Esophagus squamous epithelium (tissue), 5 donors: ENCODE data around the gene APPBP2. TPM values are rescaled to one million over a fixed set of nuclear protein-coding genes. Genes with fewer than 3 reads are reported as not detected.
A peak's percentile ranks its signal among the peaks of the same experiment; 100 is the strongest.

Source experiments
- DNase-seq: peaks from one replicate; lab custom pipeline; 2025; lab: John Stamatoyannopoulos, UW
- H3K27ac ChIP-seq, 4 donors: fragments of 200-600 bp; sonication (generic); one replicate each; pipeline ENCODE4 v1.5.1; 2016 to 2019; ENCODE audit warnings: mild to moderate bottlenecking in 1 of 4
- H3K27me3 ChIP-seq, 4 donors: fragments of 200-600 bp; sonication (generic); 1 replicate in 3 of 4; 2 replicates in 1 of 4; pipeline versions ENCODE4 v1.5.1 to v1.6.0; 2017 to 2021; ENCODE audit warnings: antibody characterized with exemption in 1 of 4
- H3K36me3 ChIP-seq, 3 donors: fragments of 200-600 bp; sonication (generic); one replicate each; pipeline ENCODE4 v1.5.1; 2016 to 2019
- H3K4me1 ChIP-seq, 3 donors: fragments of 200-600 bp; sonication (generic); one replicate each; pipeline ENCODE4 v1.5.1; 2017 to 2019
- H3K4me3 ChIP-seq, 4 donors: fragments of 200-600 bp; sonication (generic); 1 replicate in 3 of 4; 2 replicates in 1 of 4; pipeline ENCODE4 v1.5.1; 2016 to 2019; ENCODE audit warnings: mild to moderate bottlenecking in 2 of 4, moderate library complexity in 1 of 4
- H3K9me3 ChIP-seq, 3 donors: fragments of 200-600 bp; sonication (generic); one replicate each; pipeline ENCODE4 v1.5.1; 2016 to 2019
- POLR2A ChIP-seq, 4 donors: fragments of 450-650 bp; IDR thresholded peaks; one replicate each; pipeline ENCODE4 v1.6.1; 2017; ENCODE audit warnings: antibody characterized with exemption in 4 of 4, mild to moderate bottlenecking in 4 of 4, moderate library complexity in 3 of 4
- WGBS, 2 donors: methylation state at CpG; one replicate each; pipeline ENCODE4 v1.1.5; 2018; 5-methylcytosine and 5-hydroxymethylcytosine counted together
- intact Hi-C: fragments of 100-400 bp; cut with DNase I; formaldehyde crosslinking; loops from one replicate; pipeline ENCODE4 v1.15.0; 2022
- total RNA-seq, 4 donors: library from RNA; depleted of rRNA; stranded (reverse); fragments of >200 nt; gene quantifications; one replicate each; pipeline ENCODE4 v1.1.0, GENCODE V29; 2016
- TF ChIP-seq, protein P1 (sequence below), 6 experiments: fragments of 450-650 bp in 4 of 6; fragments of 200-600 bp in 2 of 6; sonication (generic) in 2 of 6; IDR thresholded peaks; one replicate each; pipeline ENCODE4 v1.5.1; 2016 to 2019; ENCODE audit warnings: antibody characterized with exemption in 6 of 6, mild to moderate bottlenecking in 4 of 6, moderate library complexity in 4 of 6
- donor health status: DM: yes; HTN: yes; CAD: no.

Gene APPBP2
- total RNA-seq, 4 donors from 2014 or later = 9.7 to 26.3 (median 16.0) TPM

DNA sequence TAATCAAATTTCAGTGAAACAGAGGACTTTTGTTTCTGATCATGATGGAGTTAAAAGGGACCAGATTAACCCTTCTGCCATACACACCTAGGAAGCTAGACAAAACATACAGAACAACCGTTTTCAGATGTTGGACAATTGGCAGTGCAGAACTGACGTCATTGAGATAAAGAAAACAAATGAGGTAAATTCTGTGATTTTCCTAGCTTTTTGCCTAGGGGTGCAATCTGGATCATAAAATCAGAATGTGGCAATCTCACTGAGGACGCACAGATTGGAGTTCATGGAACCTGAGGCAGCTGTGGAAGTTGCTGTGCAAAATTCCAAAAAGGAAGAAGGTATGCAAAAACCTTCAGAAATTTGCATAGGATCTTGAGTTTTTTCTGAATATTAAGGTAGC is 119.2 kb downstream of the APPBP2 start:
- Histone ChIP-seq H3K4me1 (no peaks in the 10 kb centered on the region), H3K36me3 (no peaks in the 10 kb centered on the region), H3K4me3 (no peak overlapping the region), H3K27ac (no peak overlapping the region), H3K27me3 (peaks cover 0 to 5% (median 0%) of the 10 kb centered on the region in 4 donors), H3K9me3 (peaks cover 0 to 6% (median 0%) of the 10 kb centered on the region in 3 donors)
- no peak for DNase-seq
- 66 to 75% methylated on average over 3 of the region's 3 CpGs for WGBS, 2 donors
- TF ChIP-seq, protein P1, sequence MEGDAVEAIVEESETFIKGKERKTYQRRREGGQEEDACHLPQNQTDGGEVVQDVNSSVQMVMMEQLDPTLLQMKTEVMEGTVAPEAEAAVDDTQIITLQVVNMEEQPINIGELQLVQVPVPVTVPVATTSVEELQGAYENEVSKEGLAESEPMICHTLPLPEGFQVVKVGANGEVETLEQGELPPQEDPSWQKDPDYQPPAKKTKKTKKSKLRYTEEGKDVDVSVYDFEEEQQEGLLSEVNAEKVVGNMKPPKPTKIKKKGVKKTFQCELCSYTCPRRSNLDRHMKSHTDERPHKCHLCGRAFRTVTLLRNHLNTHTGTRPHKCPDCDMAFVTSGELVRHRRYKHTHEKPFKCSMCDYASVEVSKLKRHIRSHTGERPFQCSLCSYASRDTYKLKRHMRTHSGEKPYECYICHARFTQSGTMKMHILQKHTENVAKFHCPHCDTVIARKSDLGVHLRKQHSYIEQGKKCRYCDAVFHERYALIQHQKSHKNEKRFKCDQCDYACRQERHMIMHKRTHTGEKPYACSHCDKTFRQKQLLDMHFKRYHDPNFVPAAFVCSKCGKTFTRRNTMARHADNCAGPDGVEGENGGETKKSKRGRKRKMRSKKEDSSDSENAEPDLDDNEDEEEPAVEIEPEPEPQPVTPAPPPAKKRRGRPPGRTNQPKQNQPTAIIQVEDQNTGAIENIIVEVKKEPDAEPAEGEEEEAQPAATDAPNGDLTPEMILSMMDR (IDR thresholded peaks at IDR 0.05) = no peak
- no peak for TF ChIP-seq POLR2A (IDR thresholded peaks at IDR 0.05)
- intact Hi-C loops = no loop called here

DNA sequence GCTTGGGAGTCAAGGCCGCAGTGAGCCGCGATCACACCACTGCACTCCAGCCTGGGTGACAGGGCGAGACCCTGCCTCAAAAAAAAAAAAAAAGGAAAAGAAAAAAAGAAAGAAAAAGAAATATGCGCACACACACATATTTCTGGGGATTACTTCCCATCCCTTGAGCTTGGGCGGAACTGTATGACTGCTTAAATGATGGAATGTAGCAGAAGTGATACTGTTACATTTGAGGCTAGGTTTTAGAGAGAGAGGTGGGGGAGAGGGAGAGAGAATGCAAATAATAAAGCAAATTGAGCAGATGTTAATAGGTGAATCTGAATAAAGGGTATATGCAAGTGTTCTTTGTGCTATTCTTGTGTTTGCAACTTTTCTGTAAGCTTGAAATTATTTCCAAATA is 122.1 kb downstream of the APPBP2 start:
- H3K27ac ChIP-seq = no peak overlapping the region
- H3K4me3 ChIP-seq = no peak overlapping the region
- DNase-seq = no peak
- peaks cover 0 to 8% (median 0%) of the 10 kb centered on the region in 4 donors for H3K27me3 ChIP-seq
- WGBS, 2 donors = 82 to 83% methylated on average over 6 of the region's 6 CpGs
- TF ChIP-seq POLR2A (IDR thresholded peaks at IDR 0.05) = no peak
- TF ChIP-seq, protein P1 (IDR thresholded peaks at IDR 0.05) = no peak
- no peaks in the 10 kb centered on the region for H3K36me3 ChIP-seq
- intact Hi-C loops = no loop called here
- H3K4me1 ChIP-seq = no peaks in the 10 kb centered on the region
- no peaks in the 10 kb centered on the region for H3K9me3 ChIP-seq

DNA sequence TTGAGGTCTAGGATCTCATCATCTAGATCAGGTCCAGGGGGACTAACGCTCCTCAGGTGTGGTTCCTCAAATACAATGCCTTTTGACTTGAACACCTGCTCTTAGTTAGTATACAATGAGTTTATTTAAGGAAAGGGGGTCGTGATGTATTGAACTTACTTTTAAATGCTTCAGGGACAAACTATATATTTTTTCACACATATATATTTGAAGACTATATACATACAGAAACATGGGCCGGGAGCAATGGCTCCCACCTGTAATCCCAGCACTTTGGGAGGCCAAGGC is 122.6 kb downstream of the APPBP2 start:
- Histone ChIP-seq H3K9me3 (no peaks in the 10 kb centered on the region), H3K27me3 (peaks cover 0 to 8% (median 0%) of the 10 kb centered on the region in 4 donors), H3K36me3 (no peaks in the 10 kb centered on the region), H3K4me1 (no peaks in the 10 kb centered on the region), H3K4me3 (no peak overlapping the region), H3K27ac (no peak overlapping the region)
- TF ChIP-seq, protein P1 (IDR thresholded peaks at IDR 0.05) = no peak
- no peak for TF ChIP-seq POLR2A (IDR thresholded peaks at IDR 0.05)
- WGBS, 2 donors = 74% methylated on average over 3 of the region's 3 CpGs
- intact Hi-C loops = no loop called here
- no peak for DNase-seq

DNA sequence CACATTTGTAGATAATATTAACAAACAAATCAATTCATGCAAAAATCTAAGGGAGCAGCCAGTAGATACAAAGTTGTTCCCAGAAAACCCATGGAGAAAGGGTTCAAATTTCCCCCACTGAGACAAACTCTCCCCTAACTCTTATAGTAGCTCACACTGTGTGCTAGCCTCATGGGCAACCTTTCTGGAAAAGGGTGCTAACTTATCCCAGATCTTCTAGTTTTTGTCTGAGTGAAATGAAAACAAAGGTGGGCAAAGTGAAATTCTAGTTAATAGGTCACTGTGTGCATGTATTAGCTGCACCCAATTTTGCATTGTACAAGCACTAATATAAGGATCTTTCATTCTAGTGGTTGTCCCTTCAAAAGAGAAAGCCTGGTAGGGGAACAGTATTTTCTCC is 124.2 kb downstream of the APPBP2 start:
- intact Hi-C loops = no loop called here
- no peaks in the 10 kb centered on the region for H3K9me3 ChIP-seq
- peaks cover 0 to 8% (median 0%) of the 10 kb centered on the region in 4 donors for H3K27me3 ChIP-seq
- no peak for TF ChIP-seq POLR2A (IDR thresholded peaks at IDR 0.05)
- TF ChIP-seq, protein P1 (IDR thresholded peaks at IDR 0.05) = no peak
- no peaks in the 10 kb centered on the region for H3K36me3 ChIP-seq
- H3K4me1 ChIP-seq = no peaks in the 10 kb centered on the region
- H3K4me3 ChIP-seq = no peak overlapping the region
- no peak for DNase-seq
- H3K27ac ChIP-seq = no peak overlapping the region

DNA sequence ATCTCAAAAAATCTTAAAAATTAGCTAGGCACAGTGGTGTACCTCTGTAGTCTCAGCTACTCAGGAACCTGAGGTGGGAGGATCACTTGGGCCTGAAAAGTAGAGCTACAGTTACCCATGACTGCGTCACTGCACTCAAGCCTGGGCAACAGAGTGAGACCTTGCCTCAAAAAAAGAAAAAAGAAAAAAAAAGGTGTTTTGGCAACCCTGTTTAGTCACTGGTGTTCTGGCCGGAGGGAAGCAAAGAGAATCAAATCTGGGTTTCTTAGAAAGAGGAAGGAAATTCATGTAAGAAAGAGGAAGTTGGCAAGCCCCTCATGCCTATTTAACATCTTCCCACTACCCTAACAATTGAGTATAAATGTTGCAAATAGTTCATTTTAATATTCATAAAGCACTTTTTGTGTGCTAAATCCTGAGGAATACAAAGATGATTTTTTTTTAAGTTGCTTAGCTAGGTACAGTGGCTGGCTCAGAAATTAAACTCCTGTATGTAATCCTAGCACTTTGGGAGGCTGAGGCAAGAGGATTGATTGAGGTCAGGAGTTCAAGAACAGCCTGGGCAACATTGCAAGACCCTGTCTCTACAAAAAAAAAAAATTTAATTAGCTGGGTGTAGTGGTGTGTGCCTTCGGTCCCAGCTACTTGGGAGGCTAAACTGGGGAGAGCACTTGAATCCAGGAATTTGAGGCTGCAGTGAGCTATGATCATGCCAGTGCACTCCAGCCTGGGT is 127.6 kb downstream of the APPBP2 start:
- intact Hi-C loops = no loop called here
- Histone ChIP-seq H3K9me3 (no peaks in the 10 kb centered on the region), H3K4me3 (no peak overlapping the region), H3K4me1 (peaks cover 0 to 29% (median 4%) of the 10 kb centered on the region in 3 donors), H3K27me3 (peaks cover 0 to 3% (median 0%) of the 10 kb centered on the region in 4 donors), H3K27ac (peak overlapping the region in 1 of 4 donors; percentile 57), H3K36me3 (no peaks in the 10 kb centered on the region)
- 49 to 70% methylated on average over 3 of the region's 3 CpGs for whole genome bisulfite sequencing, 2 donors
- no peak for DNase-seq
- TF ChIP-seq, protein P1 (IDR thresholded peaks at IDR 0.05) = no peak
- TF ChIP-seq POLR2A (IDR thresholded peaks at IDR 0.05) = no peak
